ENCODE measurements around the gene TRA2B. TPM values are rescaled to one million over a fixed set of nuclear protein-coding genes. Genes with fewer than 3 reads are reported as not detected.

The TRA2B gene
- total RNA-seq, 2 donors from 2014 or later = 137 to 267 TPM

DNA sequence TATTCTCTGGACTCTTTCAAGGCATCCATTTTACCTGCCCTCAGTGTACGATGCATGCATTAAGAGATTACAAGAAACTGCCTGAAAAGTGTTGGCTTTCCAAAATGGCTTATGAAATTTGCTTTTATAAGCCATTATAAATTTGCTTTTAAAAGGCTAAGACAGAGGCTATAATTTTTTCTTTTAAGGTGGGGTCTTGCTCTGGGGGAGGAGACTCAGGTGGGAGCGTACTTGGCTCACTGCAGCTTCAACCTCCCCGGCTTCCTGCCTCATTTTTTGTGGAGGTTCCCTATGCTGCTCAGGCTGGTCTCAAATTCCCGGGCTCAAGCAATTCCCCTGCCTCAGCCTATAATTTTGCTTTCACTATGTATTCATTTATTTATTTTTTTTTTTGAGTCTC lies 17.6 kb downstream of the TRA2B start:
- Histone ChIP-seq H3K36me3 (peaks cover 79% of the 10 kb centered on the region), H3K27ac (no peak overlapping the region), H3K4me1 (ENCODE audit: control insufficient read depth in 1 of 2, low read depth in 2 of 2) (peaks cover 0 to 26% of the 10 kb centered on the region in 2 donors), H3K9me3 (no peaks in the 10 kb centered on the region), H3K27me3 (replicated peaks; ENCODE audit: insufficient read depth) (no peaks in the 10 kb centered on the region), H3K4me3 (no peak overlapping the region)
- TF ChIP-seq, protein P1, sequence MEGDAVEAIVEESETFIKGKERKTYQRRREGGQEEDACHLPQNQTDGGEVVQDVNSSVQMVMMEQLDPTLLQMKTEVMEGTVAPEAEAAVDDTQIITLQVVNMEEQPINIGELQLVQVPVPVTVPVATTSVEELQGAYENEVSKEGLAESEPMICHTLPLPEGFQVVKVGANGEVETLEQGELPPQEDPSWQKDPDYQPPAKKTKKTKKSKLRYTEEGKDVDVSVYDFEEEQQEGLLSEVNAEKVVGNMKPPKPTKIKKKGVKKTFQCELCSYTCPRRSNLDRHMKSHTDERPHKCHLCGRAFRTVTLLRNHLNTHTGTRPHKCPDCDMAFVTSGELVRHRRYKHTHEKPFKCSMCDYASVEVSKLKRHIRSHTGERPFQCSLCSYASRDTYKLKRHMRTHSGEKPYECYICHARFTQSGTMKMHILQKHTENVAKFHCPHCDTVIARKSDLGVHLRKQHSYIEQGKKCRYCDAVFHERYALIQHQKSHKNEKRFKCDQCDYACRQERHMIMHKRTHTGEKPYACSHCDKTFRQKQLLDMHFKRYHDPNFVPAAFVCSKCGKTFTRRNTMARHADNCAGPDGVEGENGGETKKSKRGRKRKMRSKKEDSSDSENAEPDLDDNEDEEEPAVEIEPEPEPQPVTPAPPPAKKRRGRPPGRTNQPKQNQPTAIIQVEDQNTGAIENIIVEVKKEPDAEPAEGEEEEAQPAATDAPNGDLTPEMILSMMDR (IDR thresholded peaks at IDR 0.05) = no peak
- no peak for DNase-seq (ENCODE audit: low spot score)
- no peak for ATAC-seq (ENCODE audit: insufficient number of reproducible peaks, low FRiP score, low read depth)

DNA sequence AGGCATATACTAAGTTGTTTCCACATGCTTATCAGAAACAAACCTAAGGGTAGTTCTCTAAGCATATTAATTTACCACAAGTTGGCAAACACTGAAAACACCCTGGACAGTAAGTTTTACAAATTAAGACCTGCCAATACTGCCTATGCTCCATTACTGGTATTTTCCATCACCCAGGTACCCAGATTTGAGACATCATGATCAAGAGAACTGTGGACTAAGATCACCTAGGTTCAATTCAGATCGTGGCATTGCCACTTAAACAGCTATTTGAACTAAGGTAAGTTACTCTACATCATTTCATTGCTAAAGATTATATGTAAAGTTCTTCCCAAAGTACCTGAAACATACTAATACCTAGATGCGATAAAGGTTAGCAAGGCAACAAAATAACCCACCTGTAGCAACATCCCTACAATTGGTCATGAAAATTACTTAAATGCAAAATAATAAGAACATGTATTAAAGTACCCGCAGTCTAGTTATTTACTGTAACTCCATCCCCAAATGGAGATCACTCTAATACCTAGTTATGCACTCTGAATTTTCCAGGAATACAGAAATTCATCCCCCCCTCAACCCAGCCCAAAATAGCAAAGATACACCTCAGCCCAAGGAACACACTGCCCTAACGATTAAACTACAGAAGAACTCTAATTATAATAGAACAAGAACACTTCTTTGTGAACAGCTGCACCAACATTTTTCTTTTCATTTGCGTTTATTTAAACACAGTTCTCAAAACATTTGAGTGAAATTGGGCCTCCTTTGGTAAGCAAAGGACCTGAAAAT lies 21.6 kb downstream of the TRA2B start:
- no peak for ATAC-seq (ENCODE audit: insufficient number of reproducible peaks, low FRiP score, low read depth)
- TF ChIP-seq, protein P1 (IDR thresholded peaks at IDR 0.05) = no peak
- Histone ChIP-seq H3K36me3 (peaks cover 42% of the 10 kb centered on the region), H3K9me3 (no peaks in the 10 kb centered on the region), H3K4me1 (ENCODE audit: control insufficient read depth in 1 of 2, low read depth in 2 of 2) (no peaks in the 10 kb centered on the region), H3K4me3 (no peak overlapping the region), H3K27ac (no peak overlapping the region), H3K27me3 (replicated peaks; ENCODE audit: insufficient read depth) (no peaks in the 10 kb centered on the region)
- no peak for DNase-seq (ENCODE audit: low spot score)

DNA sequence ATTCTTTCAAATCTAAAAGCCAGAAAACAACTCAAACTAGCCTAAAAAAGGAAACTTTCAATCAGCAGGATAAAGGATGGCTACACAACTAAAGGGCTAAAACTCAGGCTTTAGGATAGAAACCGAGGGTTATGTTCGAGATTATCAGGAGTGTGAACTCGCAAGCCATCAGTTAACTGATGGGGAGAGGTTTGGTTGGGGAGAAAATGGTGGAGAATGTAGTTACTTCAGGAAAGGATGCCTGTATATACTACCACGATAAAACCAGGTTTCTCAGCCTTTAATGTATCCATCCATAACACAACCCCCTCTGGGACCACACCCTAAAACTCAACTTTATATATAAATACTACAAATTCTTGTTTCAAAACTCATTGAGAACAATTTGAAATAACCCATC lies 22.2 kb downstream of the TRA2B start:
- Histone ChIP-seq H3K4me1 (ENCODE audit: control insufficient read depth in 1 of 2, low read depth in 2 of 2) (no peaks in the 10 kb centered on the region), H3K27me3 (replicated peaks; ENCODE audit: insufficient read depth) (no peaks in the 10 kb centered on the region), H3K4me3 (no peak overlapping the region), H3K27ac (peak overlapping the region in 1 of 2 donors; percentile 12), H3K9me3 (no peaks in the 10 kb centered on the region), H3K36me3 (peaks cover 36% of the 10 kb centered on the region)
- ATAC-seq (ENCODE audit: insufficient number of reproducible peaks, low FRiP score, low read depth) (no peak), DNase-seq (ENCODE audit: low spot score) (no peak)
- TF ChIP-seq, protein P1 (IDR thresholded peaks at IDR 0.05) = no peak

DNA sequence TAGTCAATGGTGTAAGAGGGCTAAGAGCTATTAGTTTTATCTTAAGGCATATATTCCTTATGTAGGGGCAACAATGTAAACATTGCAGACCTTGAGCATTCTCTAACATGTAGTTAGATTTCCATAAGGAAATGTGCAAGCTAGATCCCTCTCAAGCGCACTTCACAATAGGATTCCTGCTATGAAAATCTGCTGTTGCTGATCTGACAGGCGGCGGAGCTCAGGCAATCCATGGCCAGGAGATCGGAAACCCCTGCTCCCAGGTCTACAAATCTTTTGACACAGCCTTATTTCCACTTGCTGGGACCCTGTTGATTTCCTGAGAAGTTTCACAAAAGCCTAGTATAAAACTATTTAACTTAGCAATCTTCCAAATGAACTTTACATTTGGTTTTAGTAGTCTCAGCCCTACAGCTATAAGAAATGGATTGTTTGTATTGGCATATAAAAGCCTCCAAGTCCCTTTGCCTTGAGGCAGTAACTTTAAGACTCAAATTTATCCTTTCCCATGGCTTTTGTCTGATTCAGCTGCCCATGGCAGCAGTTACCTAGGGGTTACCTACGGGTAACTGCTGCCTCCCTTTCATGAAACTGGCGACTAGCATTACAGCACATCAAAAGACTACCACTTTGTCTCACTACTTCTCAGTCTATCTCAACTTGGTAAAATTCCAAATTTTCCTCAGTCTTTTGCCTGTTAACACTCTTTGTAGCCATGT lies 22.7 kb downstream of the TRA2B start:
- ATAC-seq (ENCODE audit: insufficient number of reproducible peaks, low FRiP score, low read depth) (no peak), DNase-seq (ENCODE audit: low spot score) (no peak)
- no peaks in the 10 kb centered on the region for H3K9me3 ChIP-seq
- TF ChIP-seq, protein P1 (IDR thresholded peaks at IDR 0.05) = no peak
- peaks cover 32% of the 10 kb centered on the region for H3K36me3 ChIP-seq
- no peaks in the 10 kb centered on the region for H3K27me3 ChIP-seq (replicated peaks; ENCODE audit: insufficient read depth)
- no peaks in the 10 kb centered on the region for H3K4me1 ChIP-seq (ENCODE audit: control insufficient read depth in 1 of 2, low read depth in 2 of 2)
- no peak overlapping the region for H3K27ac ChIP-seq
- H3K4me3 ChIP-seq = no peak overlapping the region
